ENCODE measurements around the gene PILRB.
"Not testable (repeated sequence)": the region's sequence is repeated elsewhere in the genome, so short reads cannot be mapped to it uniquely, and the experiment has no call there.

Gene PILRB

GRCh38 chr7:100376066-100376465, 18.1 kb downstream of the PILRB start:
- no peak for DNase-seq (ENCODE audit: low spot score)

DNA sequence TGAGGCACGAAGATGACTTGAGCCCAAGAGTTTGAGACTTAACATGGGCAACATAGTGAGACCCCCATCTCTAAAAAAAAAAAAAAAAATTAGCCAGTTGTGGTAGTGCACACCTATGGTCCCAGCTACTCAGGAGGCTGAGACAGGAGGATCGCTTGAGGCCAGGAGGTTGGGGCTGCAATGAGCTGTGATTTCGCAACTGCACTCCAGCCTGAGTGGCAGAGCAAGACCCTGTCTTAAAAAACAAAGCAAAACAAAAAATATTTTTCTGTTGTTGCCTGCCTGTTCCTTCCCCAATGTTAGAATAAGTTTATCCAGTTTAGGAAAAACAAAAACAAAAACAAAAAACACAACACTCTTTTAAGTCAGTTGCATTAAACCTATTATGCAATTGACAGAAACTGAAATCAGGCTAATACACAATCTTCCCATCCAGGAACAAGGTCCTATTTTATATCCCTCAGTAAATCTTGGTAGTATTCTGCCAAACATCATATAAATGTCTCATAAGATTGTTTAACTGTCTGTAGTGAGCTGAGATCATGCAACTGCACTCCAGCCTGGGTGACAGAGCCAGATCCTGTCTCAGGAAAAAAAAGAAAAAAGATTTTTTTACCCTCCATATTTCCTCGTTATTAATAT, 20.3 kb downstream of the PILRB start:
- DNase-seq (ENCODE audit: low spot score): no peak

DNA sequence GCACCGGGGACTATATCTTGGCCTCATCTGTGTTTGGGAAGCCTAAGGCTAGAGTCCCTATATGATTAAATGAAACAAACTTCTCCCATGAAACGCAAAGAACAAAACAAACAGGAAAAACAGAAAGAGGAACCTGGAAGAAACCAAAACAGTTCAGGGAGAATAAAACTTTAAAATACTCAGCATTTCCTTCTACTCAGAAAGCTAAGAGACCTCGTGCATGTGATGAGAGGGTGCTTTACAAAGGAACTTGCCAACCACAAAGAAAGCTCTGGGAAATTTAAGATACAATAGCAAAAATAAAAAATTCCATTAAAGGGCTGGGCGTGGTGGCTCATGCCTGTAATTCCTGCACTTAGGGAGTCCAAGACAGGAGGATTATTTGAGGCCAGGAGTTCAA, 22.3 kb downstream of the PILRB start:
- DNase-seq (ENCODE audit: low spot score): peak; percentile 38

- DNase-seq (ENCODE audit: low spot score): not testable (repeated sequence)
Observed at GRCh38 chr7:100381531-100382233, 23.8 kb downstream of the PILRB start.

DNA sequence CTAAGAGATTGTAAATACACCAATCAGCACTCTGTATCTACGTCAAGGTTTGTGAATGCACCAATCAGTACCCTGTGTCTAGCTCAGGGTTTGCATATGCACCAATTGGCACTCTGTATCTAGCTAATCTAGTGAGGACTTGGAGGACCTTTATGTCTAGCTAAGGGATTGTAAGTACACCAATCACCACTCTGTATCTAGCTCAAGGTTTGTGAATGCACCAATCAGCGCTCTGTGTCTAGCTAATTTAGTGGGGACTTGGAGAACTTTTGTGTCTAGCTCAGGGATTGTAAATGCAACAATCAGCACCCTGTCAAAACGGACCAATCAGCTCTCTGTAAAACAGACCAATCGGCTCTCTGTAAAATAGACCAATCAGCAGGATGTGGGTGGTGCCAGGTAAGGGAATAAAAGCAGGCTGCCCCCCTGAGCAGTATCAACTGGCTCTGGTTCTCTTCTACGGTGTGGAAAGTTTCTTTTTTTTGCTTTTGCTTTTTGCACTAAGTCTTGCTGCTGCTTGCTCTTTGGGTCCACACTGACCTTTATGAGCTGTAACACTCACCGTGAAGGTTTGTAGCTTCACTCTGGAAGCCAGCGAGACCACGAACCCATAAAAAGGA, 24.4 kb downstream of the PILRB start:
- DNase-seq (ENCODE audit: low spot score): not testable (repeated sequence)

DNA sequence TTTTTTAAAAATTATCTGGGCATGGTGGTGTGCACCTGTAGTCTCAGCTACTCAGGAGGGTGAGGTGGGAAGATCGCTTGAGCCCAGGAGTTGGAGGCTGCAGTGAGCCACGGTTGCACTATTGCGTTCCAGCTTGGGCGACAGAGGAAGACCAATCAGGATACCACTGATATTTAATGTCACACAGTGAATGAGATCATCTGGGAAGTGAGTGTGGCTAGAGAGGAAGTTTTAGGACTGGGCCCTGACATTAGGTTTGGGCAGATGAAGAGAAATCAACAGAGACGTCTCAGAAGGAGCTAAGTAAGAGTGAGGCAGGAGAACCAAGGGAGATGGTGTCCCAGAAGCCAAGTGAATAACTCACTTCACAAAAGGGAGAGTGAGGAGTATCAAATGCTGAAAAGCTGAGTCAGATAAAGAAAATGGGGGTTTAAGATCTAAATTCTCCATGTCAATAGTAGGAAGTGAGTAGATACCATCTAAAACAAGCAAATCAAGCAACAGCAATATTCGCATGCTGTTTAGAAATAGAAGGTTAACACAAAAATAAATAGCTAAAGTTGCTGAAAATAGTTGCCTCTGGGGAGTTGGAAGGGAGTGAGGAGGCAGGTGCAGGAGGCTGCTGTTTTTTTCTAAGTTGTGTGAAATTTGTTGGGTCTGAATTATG, 26.8 kb downstream of the PILRB start:
- no peak for DNase-seq (ENCODE audit: low spot score)

DNA sequence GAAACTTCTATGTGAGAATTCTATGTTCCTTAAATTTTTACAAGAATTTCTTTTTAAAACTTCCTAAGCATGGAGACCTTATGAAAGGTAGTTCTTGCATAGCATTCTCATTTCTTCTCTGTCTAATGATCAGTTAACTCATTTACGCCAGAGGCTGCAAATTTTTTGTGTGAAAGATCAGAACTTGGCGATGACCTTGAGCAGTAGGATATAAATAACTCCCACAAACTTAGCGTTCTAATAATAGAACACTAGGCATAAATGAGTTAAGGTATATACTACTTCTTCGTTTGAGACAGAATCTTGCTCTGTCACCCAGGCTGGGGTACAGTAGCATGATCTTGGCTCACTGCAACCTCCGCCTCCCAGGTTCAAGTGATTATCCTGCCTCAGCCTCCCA, 29.0 kb downstream of the PILRB start:
- no peak for DNase-seq (ENCODE audit: low spot score)

- no peak for DNase-seq (ENCODE audit: low spot score)
Observed at GRCh38 chr7:100387695-100388094, 29.8 kb downstream of the PILRB start.

DNA sequence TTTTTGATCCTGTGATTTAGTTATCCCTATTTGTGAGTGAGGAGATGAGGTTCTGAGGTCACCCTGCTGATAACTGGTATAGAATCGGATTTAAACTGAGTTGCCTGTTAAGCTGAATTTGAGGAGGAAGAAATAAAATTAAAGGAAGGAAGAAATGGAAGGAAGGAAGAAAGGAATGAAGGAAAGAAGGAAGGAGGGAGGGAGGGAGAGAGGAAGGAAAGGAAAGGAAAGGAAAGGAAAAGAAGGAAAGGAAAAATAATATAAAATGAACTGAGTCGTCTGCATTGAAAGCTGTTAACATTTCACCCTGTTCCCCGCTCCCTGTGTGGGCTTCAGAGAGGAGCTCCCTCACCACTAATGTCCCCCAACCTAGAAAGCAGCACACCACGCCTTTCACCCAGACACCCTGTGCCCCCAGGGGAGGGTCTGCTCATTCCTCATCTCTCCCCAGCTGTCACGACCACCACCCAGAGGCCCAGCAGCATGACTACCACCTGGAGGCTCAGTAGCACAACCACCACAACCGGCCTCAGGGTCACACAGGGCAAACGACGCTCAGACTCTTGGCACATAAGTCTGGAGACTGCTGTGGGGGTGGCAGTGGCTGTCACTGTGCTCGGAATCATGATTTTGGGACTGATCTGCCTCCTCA, 31.6 kb downstream of the PILRB start:
- DNase-seq (ENCODE audit: low spot score): no peak

DNA sequence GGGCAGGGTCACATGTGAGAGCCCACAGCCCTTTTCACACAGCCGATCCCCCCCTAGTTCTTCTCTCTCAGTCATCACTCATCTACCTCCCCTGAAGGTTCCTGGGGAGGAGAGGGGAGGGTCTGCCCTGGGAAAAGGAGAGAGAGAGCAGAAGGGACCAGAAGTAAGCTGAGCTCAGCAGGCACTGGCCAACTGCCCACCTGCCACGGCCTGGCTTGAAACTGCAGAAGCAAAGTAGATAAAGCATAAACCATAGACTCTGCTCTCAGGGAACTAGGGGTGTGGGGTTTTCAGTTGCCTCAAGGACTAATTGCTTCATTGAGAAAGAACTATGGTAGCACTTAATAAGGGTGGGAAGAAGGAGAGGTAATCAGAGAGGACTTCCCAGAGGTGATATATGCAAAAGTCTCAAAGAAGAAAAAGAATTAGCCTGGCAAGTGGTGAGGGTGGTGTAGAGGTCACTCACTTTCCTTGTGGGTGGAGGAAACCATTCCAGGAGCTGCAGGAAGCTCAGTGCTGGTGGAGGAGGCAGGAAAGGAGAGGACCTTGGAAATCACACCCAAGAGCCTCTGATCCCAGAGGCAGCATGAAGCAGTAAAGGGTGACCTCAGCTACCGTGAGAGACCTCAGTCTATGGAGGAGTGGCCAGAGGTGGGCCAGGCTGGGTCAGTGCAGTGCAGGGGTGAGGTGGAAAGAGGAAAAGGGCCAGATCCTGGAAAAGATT, 32.5 kb downstream of the PILRB start:
- DNase-seq (ENCODE audit: low spot score): no peak

DNA sequence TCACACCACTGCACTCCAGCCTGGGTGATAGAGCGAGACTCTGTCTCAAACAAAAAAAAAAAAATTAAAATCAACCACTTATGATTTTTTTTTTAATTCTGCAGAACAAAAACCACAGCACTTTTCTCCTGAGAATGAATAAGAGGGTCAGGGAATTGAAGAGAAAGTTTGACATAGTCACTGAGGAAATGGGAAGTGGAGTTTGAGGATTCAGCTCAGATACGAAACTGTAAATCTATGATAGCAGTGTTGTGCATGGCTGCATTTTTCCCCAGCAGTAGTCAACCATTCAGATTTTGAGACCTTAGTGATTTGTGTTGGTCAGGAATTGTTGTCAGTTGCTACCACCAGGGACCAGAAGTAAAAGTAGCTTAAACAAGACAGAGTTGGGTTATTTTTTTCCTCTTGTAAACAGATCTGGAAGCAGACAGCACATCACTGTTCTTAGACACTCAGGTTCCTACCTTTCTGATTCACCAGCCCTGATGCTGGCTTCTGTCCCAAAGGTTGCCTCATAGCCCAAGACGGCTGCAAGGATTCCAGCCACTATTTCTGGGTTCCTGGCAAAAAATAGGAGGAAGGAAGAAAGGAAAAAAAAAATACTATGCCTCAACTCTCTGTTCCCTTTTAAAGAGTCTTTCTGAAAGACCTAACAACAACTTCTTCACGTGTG, 35.5 kb downstream of the PILRB start:
- DNase-seq (ENCODE audit: low spot score): no peak

GRCh38 chr7:100394077-100394476, 36.2 kb downstream of the PILRB start:
- no peak for DNase-seq (ENCODE audit: low spot score)

DNA sequence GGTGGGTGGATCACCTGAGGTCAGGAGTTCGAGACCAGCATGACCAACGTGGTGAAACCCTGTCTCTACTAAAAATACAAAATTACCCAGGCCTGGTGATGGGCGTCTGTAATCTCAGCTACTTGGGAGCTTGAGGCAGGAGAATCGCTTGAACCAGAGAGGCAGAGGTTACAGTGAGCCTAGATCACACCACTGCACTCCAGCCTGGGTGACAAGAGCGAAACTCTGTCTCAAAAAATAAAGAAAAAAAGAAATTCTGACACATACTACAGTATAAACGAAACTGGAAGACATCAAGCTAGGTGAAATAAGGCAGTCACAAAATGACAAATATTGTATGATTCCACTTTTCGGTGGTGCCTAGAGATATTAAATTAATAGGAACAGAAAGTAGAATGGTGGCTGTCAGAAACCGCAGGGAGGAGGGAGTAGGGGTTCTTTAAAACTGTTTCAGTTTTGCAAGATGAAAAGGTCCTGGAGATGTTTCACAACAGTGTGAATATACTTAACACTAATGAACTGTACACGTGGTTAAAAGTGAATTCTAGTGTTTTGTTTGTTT, 38.6 kb downstream of the PILRB start:
- DNase-seq (ENCODE audit: low spot score): no peak

DNA sequence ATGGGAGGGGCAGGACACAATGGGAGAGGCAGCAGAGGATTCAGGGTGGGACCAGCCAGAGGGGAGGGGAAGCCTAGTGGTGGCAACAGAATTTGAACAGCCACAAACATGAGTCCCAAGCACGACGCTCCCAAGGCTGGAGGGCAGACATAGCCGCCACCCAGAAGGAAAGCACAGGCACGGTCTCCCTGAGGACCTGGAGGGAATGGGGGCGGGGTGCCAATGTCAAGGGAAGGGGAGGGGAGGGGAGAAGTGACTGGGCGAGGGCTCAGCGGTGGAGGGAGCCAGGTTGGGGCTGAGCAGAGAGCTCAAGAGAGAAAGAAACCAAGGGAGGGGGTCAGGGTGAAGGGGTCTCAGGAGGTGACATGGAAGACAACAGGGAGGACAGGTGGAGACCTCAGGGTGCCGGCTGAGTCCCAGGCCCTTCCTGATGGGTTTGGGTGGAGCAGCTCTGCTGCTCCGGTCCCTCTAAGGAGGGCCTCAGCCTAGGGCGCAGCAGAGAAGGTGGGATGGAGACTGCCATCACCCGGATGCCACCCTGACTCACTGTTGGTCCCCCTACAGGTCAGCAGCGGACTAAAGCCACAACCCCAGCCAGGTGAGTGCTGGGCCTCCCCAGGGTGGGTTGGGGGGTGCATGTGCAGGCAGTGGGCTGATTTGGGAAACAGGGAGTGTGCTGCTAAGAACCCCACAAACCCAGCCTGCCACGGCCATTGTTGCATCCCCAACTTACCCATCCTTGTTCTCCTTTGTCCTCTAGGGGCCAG, 39.6 kb downstream of the PILRB start:
- DNase-seq (ENCODE audit: low spot score): no peak

DNA sequence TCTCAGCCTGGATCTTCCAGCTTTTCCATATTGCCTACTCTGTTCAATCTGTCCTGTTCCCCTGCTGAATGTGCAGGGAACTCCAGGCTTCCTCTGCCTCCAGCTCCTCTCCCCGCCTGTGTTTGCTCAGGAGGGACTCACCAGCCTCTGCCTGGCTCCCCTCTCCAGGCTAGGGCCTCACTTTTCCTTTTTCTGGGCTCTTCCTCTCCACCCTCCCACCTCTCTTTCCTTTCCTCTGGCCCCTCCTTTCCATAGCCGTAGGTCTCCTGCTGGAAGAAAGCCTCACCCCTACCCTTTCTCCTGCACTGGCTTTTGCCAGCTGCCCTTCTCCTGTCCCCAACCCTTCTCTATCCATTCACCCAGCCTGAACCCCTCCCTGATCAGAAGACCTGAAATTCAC, 40.3 kb downstream of the PILRB start:
- no peak for DNase-seq (ENCODE audit: low spot score)

DNA sequence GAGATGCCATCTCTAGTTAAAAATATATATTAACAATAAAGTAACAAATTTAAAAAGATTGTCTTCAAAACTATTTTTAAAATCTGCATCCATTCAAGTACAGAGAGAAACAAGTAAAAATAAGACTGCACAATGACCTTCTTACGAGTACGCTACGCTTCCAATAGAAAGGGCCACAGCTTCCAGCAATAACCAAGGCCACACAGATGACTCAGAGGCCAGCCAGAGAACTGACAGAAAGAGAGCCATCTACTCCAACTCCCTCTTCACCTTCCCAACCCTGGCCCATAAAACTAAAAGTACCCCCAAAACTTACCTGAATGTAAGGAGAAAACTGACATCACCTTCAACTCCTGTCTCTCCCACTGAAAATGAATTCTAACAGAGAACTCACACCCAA, 42.1 kb downstream of the PILRB start:
- no peak for DNase-seq (ENCODE audit: low spot score)

DNA sequence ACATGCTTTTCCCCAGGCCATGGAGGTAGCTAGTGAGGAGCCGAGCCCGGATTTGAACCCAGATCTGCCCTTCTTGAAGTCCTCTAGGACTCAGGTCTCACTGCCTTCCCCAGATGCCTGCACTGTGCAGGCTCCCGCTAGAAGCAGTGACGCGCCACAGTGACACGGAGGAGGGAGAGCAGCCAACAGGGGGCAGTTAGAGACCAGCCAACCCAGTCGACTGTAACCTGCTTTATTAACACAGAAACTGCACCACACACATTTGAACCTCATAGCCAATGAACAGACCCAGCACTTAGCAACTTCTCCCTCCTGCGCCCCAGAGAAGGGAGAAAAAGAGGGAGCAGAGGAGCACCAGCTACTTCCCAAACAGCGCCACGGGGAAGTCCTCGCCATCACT, 42.7 kb downstream of the PILRB start:
- no peak for DNase-seq (ENCODE audit: low spot score)

- no peak for DNase-seq (ENCODE audit: low spot score)
Observed at GRCh38 chr7:100401811-100402210, 43.9 kb downstream of the PILRB start.

- DNase-seq (ENCODE audit: low spot score): no peak
Observed at GRCh38 chr7:100402241-100402640, 44.3 kb downstream of the PILRB start.

DNA sequence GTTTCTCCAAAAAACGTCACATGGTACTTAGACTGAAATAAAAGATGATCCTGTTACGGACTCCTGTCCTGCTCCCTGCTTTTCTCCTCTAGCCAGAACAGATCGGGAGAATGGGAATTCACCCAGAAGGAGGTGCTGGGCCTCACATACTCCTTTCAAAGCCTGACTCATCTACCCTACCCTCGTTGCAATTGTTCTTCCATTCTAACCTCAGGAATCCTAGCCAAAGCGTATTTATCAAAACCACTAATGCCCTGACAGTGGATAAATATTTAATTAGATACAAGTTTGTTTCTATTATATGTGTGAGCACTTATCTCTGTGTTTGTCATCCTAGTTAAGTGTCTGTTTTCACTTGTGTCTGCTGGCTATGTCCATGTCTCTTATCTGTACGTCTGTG, 48.9 kb downstream of the PILRB start:
- no peak for DNase-seq (ENCODE audit: low spot score)
